Fibroblast of the aortic adventitia (primary cell): Measurements from ENCODE around the gene KRTAP10-2. TPM values are rescaled to one million over a fixed set of nuclear protein-coding genes. Genes with fewer than 3 reads are reported as not detected.
"Not testable (repeated sequence)": the region's sequence is repeated elsewhere in the genome, so short reads cannot be mapped to it uniquely, and the experiment has no call there.

Experiments used
- DNase-seq: peaks from one replicate; pipeline ENCODE4 v3.0.0-alpha.2; 2010; ENCODE audit warnings: low read depth
- H3K4me3 ChIP-seq: 2 replicates; pipeline ENCODE4 v1.5.1; 2011; ENCODE audit warnings: low read depth, mild to moderate bottlenecking, control low read depth, low read length, moderate library complexity
- total RNA-seq: library from RNA; depleted of rRNA; stranded (reverse); fragments of >200 nt; gene quantifications from 2 replicates; pipeline ENCODE4 v1.2.3, GENCODE V29; 2012; ENCODE audit warnings: low replicate concordance
- TF ChIP-seq, protein P1 (sequence below): IDR thresholded peaks from 2 replicates; pipeline ENCODE4 v1.5.1; 2011; ENCODE audit warnings: mild to moderate bottlenecking, low read length, control low read depth, inconsistent platforms; ENCODE audit not compliant: insufficient read depth

The KRTAP10-2 gene
- total RNA-seq, 1 donor = not detected

DNA sequence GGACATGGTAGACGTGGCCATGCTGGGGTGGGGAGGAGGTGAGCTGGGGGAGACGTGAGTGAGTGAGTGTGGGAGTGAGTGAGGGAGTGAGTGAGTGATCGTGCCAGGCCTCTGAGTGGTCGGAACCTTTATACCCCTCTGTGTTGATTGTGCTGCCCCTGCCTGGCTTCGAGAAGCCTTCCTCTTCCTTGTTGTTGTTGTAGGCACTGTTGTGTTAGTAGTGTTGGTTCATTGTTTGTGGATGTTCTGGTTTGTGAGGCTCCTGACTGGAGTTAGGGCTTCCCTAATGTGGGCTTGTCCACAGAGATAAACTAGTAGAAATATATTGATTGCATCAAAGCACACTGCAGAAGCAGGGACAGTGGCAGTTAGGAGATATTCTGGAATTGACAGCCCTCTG is 7.4 kb upstream of the KRTAP10-2 start, which contains the start of gene KRTAP10-3:
Gene KRTAP10-3 (minus strand): TSS at position 101 of the 400 bp plus-strand sequence. CDS start 80 bp downstream, at position 21.
- H3K4me3 ChIP-seq = no peak within 1 kb of the TSS
- DNase-seq = no peak
- TF ChIP-seq, protein P1, sequence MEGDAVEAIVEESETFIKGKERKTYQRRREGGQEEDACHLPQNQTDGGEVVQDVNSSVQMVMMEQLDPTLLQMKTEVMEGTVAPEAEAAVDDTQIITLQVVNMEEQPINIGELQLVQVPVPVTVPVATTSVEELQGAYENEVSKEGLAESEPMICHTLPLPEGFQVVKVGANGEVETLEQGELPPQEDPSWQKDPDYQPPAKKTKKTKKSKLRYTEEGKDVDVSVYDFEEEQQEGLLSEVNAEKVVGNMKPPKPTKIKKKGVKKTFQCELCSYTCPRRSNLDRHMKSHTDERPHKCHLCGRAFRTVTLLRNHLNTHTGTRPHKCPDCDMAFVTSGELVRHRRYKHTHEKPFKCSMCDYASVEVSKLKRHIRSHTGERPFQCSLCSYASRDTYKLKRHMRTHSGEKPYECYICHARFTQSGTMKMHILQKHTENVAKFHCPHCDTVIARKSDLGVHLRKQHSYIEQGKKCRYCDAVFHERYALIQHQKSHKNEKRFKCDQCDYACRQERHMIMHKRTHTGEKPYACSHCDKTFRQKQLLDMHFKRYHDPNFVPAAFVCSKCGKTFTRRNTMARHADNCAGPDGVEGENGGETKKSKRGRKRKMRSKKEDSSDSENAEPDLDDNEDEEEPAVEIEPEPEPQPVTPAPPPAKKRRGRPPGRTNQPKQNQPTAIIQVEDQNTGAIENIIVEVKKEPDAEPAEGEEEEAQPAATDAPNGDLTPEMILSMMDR = no peak

DNA sequence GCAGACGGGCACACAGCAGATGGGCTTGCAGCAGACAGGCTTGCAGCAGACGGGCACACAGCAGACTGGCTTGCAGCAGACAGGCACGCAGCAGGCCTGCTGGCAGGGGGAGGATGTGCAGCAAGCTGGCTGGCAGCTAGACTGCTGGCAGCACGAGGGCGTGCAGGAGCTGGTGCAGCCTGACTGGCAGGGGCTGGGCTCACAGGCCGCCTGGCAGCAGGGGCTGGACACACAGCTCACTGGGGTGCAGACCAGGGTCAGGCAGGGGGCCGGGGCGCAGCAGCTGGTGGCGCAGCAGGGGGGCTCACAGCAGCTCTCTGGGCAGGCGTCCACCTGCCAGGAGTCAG is 7.0 kb upstream of the KRTAP10-2 start:
- not testable (repeated sequence) for H3K4me3 ChIP-seq, DNase-seq

DNA sequence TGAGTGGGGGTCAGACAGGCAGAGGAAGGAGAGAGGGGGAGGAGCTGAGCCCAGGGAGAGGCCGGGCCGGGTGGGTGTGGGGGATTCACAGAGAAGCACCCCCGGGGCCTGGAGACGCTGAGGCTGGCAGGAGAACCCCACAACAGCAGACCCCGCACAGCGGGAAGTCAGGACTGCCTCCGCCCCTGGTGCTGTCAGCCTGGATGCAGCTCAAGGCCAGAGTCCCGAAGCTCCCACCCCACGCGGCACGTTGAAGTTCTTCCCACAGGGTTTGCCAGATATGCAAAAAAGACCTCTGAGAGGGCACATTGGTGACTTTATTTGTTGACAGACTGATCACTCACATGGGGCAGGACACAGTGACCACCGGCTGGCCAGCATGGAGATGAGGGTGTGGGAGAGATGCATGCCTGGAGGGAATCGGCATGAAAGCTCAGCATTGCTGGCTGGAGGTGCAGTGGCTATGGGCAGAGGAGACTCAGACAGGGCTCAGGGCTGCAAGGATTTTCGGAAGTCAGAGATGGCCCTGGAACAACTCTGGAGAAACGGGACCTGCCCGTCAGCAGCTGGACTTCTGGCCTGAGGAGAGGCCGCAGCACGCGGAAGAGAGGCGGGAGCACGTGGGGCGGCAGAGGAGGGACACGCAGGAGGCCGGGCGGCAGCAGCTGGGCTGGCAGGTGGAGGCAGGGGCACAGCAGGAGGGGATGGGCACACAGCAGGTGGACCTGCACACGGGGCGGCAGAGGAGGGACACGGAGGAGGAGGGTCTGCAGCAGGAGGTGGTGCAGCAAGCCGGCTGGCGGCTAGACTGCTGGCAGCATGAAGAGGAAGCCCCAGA is 6.4 kb upstream of the KRTAP10-2 start:
- TF ChIP-seq, protein P1 = no peak
- DNase-seq = no peak

DNA sequence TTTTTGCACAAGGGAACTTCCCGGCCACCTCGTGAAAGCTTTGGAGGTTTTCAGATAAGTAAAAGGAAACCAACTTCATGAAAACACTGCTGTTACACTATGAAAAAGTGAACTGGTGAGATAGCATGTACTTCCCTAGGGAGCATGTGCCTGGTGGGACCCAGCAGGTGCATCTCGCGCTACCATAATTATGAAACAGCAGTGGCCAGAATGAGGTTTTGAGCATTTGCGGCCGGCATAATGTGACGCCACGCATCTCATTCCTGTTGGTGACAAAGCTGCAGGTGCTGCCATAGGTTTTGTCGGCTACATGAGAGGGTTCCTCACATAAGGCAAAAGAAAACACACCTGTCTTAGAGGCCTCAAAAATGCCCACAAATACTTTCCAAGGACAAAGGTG is 5.6 kb upstream of the KRTAP10-2 start:
- TF ChIP-seq, protein P1 = no peak
- H3K4me3 ChIP-seq = no peak overlapping the region
- DNase-seq = no peak

More for the DNA sequence above, 6.4 kb upstream of the KRTAP10-2 start:
- H3K4me3 ChIP-seq = no peak overlapping the region

DNA sequence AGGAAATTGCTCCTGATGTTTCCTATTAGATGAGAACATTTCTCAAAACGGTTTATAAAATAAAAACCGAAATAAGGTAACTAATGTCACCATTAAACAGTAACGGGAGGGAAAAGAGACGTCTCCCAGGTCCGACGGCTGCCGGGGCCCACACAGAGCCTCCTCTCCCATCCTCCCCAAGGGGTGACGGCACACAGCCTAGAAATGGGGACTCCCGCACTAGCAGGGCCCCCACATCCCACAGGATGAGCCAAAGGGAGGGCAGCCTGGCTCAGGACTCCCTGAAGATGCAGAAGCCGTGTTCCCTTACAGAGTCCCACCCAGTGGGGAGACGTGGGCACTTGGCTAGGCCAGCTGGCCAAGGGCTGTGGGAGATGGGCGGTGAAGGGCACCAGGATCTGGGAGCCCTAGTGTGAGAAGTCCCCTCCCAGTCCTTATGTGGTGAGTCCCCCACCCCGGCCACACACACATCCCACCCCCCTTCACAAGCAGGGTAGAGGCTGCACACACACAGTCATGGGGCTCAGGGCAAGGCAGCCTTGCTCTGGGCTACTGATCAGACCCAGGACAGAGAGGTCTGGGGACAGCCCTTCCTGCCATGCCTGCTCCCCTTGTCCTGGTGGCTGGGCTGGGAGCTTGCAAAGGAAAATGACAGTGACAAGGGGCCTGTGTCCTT is 4.0 kb upstream of the KRTAP10-2 start:
- DNase-seq = no peak
- TF ChIP-seq, protein P1 = no peak
- no peak overlapping the region for H3K4me3 ChIP-seq

DNA sequence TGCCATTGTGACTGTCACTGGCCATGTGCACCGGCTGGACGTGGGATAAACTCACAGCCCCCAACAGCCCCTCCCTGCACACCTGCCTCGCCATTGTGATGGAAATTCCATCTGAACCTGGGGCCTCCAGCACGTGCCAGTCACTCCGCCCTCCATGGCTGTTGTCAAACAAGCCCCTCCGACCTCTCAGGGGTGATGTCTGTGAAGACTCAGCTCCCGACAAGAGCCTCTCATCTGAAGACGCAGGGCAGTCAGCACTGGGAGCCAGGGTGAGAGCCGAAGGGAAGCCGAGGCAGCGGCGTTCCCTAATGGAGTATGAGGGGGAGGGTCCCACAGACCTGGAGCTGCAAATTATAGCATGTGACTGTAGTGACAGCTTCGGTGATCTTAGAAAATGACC is 1.4 kb upstream of the KRTAP10-2 start:
- TF ChIP-seq, protein P1 = no peak
- no peak for DNase-seq
- no peak overlapping the region for H3K4me3 ChIP-seq

DNA sequence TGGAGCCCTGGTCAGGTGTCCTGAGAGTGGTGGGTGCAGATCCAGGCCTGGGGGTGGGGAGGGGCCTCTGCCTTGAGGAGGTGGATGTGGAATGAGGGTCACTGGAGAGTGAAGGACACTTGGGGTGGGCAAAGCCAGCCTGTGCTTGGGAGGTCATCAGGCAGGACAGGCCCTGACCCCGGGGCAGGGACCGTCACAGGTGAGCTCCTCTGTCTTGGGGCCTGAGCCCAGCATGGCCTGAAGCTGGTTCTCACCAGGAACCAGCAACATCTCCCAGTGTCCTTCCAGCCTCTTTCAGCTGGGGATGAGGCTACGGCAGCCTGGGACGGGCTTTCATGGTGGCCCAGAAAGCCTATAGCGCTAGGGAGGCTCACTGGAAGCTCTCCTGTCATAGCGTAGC is 831 bp upstream of the KRTAP10-2 start:
- TF ChIP-seq, protein P1 = no peak
- no peak overlapping the region for H3K4me3 ChIP-seq
- DNase-seq = no peak
